HG03064 (cell line): ENCODE measurements around the gene MYH10.

Source experiments
- ATAC-seq: cut with Tn5 transposase; IDR thresholded peaks from one replicate; pipeline ENCODE4 v1.9.1; 2021; ENCODE audit warnings: low read depth; ENCODE audit not compliant: unreplicated experiment

Gene MYH10

DNA sequence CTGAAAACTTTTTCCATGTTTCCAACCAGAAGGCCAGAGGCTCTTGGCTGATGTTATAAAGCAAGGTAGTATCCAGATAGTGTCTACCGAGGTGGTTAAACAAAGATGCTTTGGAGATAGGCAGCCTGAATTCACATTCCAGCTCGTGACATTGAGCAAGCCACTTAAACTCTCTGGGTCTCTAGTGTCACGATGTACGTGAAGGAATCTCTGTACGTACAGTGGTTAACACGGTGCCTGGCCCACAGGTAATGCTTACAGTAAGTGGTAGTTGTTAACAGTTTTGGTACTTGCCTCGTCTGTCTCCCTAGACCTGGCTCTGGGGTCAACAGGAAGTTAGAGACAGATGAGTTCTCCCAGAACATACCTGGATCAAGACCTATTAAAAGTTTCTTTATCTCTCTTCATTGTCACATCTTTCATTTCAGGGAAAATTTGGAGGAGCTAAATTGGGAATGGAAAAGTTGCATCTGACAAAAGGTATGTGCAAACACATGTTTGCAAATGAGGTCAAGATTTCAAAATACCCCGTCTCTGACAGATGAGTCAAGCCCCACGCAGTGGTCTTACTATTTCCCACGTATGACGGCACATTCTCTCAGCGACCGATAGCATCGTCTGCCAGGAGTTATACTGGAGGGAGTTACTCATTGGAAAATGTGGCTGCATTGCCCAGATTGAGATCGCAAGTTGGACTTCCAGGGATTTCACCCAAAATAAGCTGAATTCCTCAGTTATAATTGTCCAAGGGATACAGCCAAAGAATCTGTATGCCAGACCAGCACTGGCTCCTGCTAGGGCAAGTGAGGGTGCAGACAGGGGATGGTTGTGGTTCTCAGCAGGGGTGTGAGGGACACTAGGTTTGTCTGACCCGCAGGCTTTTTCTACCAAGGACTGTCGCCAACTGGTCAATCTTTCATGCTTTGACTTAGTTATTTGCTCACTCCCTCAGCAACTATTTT lies 18.9 kb upstream of the MYH10 start:
- ATAC-seq, result no peak

DNA sequence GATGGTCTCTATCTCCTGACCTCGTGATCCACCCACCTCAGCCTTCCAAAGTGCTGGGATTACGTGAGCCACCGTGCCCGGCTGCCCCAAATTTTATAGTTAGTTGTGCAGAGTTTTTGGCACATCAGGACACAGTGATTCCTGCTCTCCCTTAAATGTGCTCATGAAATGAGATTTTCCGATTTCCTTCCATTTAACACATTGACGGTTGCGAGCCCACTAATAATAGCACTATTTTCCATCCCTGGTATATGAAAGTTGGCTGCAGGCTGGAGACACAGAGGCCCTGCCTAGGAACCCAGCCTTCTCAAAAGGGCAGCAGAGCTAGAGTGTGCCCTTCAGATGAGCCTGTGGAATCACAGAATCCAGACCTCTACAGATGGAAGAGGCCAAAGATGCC lies 17.4 kb upstream of the MYH10 start:
- no peak for ATAC-seq

DNA sequence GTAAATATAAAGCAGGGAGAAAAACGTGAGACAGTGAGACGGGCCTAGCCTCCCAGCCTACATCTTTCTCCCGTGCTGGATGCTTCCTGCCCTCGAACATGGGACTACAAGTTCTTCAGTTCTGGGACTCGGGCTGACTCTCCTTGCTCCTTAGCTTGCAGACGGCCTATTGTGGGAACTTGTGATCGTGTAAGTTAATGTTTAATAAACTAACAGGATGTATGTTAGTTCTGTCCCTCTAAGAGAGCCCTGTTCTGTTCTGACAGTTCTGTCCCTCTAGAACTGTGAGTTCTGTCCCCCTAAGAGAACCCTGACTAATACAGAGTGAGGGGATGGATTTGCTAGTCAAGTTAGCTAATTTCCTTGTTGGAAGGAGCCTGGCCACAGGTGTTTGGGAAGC lies 16.7 kb upstream of the MYH10 start:
- no peak for ATAC-seq

DNA sequence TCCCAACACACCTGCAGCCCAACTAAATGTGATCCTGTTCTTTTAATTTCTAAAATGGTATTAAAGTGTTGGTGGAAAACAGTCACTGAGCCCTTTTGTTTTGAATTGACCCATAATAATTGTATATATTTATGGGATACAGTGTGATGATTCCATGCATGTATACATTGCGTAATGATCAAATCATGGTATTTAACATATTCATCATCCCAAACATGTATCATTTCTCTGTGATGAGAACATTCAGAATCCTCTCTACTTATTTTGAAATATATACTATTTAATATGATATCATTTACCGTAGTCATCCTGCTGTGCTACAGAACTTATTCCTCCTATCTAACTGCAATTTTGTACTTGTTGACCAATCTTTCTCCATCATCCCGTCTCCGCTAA lies 14.0 kb upstream of the MYH10 start:
- ATAC-seq, result no peak

DNA sequence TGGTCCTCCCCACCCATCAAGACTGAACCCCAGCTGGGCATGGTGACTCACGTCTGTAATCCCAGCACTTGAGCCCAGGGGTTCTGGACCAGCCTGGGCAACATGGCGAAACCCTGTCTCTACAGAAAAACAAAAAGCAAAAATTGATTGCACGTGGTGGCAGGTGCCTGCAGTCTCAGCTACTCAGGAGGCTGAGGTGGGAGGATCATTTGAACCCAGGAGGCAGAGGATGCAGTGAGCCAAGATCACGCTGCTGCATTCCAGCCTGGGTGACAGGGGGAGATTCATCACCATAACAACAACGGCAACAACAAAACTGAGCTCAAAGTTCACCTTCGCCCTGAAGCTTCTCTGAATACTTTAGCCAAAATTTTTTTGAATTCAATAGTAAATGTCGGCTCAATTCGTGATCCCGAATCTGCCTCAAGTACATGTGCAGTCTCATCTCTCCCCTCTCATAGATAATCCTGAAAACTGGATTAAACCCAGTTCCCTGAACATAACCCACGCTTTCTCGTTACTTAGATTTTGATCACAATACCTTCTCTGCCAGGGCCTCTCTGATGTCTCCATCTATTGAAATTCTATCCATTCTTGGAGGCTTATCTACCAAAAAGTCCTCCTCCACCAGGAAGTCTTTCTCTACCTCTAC lies 13.5 kb upstream of the MYH10 start:
- no peak for ATAC-seq

DNA sequence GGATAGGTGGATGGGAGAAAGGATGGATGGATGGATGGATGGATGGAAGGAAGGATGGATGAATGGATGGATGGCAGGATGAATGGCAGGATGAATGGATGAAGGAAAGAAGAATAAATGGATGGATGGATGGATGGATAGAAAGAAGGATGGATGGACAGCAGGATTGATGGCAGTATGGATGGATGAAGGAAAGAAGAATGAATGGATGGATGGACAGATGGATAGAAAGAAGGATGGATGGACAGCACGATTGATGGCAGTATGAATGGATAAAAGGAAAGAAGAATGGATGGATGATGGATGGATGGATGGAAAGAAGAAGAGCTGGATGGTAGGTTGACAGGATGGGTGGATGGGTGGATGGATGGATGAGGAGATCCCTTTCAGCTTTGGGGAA lies 9.2 kb upstream of the MYH10 start:
- no peak for ATAC-seq

DNA sequence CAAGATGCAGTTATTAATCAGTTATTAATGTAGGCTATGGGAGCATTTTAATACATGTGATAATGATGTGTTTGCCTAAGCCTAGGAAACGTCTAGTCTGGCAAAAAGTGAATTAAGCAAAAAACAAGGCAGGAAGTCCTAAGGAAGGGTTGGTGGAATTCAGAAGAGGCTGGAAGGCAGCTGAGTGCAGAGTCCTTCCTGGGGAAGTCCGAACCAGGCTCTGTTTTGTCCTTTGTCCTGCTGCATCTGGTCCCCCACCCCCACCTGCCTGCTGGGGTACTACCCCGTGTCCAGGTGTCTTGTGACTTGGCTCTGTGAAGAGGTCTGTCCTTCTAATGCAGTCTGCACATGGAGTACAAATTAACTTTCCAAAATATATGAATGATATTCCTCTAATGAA lies 1.5 kb upstream of the MYH10 start:
- ATAC-seq, result no peak

DNA sequence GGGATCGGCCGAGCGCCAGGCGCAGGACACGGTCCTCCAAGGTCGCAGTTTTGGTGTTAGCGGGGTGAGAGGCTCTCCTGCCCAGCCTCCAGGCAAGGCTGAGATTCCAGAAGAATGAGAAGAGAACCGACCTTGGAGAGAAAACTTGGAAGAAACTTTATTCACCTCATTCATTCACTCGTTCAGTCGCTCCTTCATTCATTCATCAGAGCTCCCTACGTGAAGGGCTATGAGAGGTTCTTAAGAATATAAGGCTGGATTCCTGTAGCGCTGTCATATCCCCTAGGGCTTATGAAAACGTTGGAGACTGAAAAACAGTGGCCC lies 991 bp upstream of the MYH10 start:
- ATAC-seq, result no peak

DNA sequence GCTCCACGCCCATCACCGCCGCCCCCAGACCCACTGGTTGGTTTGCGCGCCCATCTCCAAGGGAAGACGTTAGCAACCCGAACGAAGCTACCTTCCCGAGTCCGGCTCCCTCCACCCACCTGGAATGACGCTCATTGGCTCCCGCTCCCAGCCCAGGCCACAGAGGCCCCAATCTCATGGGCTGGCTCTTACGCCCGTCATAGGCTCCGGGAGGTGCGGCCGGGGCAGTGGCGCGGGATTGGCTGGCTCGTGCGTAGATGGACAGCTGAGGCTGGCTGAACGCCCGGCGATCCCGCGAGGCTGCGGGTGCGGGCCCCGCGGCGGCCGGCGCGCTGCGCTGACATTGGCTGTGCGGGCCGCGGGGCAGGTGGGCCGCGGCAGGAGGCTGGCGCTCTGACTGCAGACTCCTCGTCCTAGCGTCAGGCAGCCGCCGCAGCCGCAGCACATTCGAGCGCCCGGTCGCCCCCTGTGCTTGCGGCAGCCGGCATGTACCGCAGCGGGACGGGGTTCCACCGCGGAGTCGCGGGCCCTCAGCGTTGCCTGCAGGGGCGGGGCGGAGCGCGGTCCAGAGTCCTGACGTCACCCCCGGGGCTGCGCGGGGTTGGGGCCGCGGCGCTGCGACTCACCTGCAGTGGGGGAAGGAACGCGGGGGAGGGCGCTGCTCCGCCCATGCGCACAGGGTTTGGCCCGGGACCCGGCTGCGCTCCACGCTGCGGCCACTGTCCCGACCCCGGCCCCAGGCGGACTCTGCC lies 453 bp upstream of the MYH10 start:
- peak; percentile 95 for ATAC-seq

DNA sequence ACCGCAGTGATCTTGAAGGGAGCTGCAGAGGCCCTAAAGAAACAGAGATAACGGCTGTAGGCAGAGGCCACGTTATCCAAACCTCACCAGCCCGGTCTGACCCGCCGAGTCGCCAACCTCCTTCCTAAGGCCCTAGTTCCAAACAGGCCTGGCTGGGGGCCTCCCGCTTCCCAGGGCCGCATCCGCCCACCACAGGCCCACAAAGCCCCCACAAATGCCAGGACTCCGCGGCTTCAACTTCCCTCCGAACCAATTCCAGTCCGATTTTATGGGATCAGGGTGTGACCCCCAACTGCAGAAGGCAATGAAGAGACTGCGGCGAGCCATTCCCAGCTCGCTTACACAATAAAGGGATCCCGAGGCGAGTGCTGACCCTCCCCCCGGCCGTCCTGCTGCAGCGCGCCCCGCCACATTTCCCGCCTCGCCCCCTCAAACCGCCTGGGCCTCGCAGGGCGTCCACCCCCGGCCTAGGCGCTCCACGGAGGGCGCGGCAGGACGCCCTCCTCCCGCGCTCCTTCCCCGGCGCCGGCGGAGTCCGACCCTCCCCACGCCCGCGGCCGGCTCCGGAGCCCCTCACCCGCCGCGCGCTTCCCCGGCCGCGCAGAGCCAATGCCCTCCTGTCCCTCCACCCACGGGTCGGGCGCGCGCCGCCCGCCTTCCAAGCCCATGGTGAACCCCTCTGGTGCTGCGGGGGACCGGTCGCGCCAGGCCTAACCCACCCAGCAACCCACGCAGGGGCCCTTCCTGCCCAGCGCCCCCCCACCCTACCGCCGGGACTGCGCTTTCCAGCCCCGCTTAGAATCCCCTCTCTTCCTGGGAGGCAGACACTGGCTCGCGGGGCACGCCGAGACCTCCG lies 926 bp downstream of the MYH10 start:
- ATAC-seq, result no peak

DNA sequence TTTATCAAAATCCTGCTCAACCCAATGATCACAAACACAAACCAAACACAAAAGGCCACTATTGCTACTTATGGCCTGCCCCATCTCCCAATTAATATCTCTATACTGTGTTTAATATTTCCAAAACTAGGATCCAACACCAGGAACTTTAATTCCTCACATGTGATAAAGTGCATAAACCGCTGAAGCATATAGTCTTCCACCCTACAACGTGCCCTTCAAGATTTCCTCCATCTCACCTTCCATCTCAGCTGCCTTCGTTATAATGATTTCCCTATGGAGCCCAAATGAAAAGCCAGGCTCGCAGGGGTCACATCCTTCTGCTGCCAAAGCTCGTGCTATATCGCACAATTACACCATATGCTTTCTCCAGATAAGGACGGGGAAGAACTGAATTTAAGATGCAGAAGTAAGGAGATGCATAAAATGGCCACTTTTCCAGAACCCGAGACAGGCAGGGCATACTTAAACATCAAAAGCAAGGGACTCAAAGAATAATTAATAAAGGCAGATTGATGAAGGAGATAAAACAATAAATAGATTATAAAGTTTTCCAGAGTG lies 1.8 kb downstream of the MYH10 start:
- no peak for ATAC-seq

DNA sequence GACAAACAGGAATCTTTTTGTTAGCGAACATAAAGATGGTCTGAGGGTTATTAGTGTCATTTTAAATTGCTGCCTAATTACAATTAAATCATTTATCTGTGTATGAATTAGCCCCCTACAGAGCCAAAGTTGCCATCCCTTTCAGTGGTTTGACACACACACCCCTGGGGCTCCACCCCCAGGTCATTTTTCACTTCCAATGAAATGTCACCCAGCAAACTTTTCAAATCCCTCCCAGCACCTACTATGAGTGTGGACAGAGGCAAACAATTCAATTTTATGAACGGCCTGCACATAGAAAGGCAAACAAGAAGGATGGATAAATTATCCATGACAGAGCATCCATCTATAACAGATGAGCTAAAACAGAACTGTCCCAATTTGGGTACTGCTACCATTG lies 2.4 kb downstream of the MYH10 start:
- no peak for ATAC-seq

DNA sequence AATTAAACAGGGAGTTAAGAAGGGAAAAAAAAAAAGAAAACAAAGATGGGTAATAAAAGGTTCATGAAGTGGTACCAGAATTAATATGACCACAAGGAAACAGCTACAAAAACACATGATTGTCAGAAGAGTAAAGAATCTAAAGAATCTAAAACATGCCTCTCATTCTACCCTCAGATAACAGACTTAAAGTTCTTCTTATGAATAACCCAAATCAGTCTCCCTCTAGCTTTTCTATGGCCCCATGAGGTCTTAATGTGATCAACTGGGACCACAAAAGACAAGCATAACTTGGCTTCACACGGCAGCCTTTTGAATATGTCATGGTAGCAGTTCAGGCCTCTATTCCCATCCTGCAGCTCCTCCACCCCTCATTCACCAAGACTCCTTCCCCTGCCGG lies 6.9 kb downstream of the MYH10 start:
- no peak for ATAC-seq

DNA sequence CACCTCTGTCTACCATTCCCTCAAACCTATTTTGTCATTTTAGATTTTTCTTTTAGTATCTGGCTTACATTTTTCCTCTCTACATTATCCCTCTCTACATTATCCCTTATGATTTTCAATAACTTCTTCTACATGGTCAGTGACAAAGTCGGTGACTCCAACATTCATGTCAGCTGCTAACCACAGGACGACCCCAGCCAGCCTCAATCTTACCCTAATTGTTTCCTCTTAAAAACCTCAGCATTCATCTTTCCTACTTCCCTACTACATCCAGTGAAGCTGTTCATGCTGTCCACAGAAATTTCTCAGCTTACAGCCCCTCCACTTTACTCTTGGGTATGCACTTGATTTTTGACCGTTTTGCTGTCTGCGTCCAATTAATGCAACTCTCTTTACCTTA lies 8.3 kb downstream of the MYH10 start:
- no peak for ATAC-seq

DNA sequence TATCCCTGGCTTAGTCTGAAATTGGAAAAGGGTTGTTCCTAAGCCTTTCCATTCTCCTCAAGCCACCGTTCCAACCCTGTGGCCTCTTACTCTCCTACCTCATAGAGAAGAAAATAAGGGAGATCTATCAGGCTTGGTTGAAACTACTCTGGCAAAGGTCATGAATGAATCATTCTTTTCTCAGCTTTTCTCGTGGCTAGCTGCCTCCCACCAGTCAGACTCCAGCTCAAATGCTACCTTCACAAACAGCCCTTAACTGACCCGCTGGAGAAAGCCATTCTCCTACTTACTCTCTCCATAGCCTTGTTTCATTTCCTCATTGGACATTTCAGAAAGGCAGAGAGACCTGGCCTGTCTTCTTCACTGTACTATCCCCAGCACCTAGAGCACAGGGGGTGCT lies 8.9 kb downstream of the MYH10 start:
- ATAC-seq, result no peak

DNA sequence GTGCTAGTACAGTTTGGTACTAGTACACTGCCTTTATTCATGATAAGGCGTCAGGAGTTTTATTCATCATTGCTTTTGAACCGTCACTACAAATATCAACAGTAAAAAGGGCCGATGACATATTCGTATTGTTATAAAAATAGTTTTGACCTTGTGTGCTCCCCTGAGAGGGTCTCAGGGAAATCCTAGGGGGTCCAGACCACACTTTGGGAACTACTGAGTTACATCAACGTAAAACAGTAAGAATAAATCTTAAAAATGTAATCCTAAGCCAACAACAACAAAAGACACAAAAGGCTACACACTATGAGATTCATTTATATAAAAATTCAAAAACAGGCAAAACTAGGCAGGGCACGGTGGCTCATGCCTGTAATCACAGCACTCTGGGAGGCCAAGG lies 11.2 kb downstream of the MYH10 start:
- ATAC-seq, result no peak

DNA sequence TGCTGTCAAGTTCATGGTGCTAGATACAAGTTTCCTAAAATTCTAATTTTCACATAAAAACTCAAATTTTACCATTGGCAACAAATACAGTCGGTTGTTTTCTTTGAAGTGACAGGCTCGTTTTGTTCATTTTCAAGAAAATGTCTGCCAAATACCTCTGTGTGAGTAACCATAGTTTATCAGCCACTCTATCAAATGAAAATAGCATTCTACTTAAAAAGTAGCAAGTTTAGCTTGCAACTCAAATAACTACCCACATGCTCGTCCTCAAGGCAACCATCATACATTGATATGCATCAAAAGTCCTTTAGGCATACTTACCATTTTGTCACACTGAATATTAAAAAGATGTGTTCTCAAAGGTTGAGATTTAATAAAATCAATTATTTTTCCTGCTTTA lies 11.7 kb downstream of the MYH10 start:
- ATAC-seq, result no peak

DNA sequence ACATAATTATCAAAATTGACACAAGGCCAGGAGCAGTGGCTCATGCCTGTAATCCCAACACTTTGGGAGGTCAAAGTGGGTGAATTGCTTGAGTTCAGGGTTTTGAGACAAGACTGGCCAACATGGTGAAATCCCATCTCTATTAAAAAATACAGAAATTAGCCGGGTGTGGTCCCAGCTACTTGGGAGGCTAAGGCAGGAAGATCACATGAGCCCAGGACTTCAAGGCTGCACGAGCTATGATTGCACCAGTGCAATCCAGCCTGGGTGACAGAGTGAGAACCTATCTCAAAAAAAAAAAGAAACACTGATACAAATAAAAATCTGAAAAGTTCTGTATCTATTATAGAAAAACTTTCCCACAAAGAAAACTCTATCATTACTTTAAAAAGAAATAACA lies 15.5 kb downstream of the MYH10 start:
- no peak for ATAC-seq

DNA sequence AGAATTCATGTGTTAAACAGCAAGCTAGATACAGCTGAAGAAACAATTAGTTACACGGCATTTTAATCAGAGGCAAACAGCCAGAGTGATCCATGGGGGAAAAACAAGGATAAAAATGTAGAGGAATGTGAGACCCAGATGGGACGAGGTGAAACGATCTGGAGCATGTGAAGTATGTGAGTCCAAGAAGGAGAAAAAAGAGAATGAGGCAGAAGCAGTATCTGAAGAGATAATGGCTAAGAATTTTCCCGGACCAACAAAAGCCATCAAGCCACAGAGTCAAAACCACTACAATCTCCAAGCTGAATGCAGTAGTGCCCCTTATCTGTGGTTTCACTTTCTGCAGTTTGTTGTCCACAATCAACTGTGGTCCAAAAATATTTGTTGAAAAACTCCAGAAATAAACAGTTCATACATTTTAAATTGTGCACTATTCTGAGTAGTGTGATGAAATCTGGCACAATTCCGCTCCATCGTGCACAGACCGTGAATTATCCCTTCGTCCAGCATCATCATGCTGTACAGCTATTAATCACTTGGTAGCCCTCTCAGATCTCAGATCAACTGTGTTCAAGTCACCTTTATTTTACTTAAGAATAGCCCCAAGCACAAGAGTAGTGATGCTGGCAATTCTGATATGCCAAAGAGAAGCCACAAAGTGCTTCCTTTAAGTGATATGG lies 18.8 kb downstream of the MYH10 start:
- ATAC-seq, result no peak

DNA sequence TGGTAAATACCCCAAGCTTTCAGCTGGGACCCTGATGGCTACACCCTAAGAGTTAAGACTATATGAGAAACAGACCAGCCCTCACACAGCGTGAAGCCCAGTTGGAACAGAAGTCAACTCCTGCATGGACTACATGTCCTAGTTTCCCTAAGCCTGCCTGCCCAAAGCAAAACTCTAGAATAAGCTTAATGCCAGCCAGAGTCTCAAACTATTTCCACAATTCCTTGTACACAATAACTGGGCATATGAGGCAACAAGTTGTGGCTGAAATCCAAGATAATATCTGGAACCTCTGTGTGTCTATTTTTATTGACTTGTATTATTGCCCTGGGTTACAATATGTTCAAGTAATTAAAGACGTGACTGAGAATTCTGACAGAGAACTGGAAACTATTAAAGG lies 19.4 kb downstream of the MYH10 start:
- no peak for ATAC-seq
